ENCODE measurements around the gene C16orf92. TPM values are rescaled to one million over a fixed set of nuclear protein-coding genes. Genes with fewer than 3 reads are reported as not detected.

Gene C16orf92
- total RNA-seq, 1 experiment from 2014 or later = not detected

- BruUV-seq (replicated peaks) = no TSS peak
- Mint-ChIP-seq H3K36me3 (ENCODE audit: insufficient read depth, unreplicated experiment) (peaks cover 45% of the 10 kb centered on the region), H3K4me1 (ENCODE audit: insufficient read depth, unreplicated experiment) (peaks cover 25% of the 10 kb centered on the region), H3K27me3 (ENCODE audit: insufficient read depth, unreplicated experiment) (no peaks in the 10 kb centered on the region), H3K27ac (ENCODE audit: low read depth, unreplicated experiment) (peak overlapping the region; percentile 95), H3K4me3 (ENCODE audit: unreplicated experiment) (peak overlapping the region; percentile 97), H3K9me3 (ENCODE audit: unreplicated experiment) (no peaks in the 10 kb centered on the region)
- no peak for DNase-seq (ENCODE audit: unreplicated experiment)
- intact Hi-C loops (cut with micrococcal nuclease) = loop anchor here (1.0 kb wide), 1 partner anchor 11 kb away; a partner anchor contains a TSS
- ChIA-PET POLR2A (interaction anchor here (0.7 to 6.7 kb wide), 17 partner anchors 9 to 683 kb away, joined by 3 to 173 read pairs (median 8); partner anchors contain the start of genes FBRS, MAPK3, MVP and PPP4C), CTCF (interaction anchor here (0.6 to 0.7 kb wide), 4 partner anchors 82 to 1575 kb away, joined by 3 to 4 read pairs (median 3); no protein-coding TSS in a partner anchor)
- no peak for TF ChIP-seq CTCF (IDR thresholded peaks at IDR 0.05; ENCODE audit: unreplicated experiment)
These were observed 41.7 kb downstream of the C16orf92 start for GRCh38 chr16:30064729-30065101.

GRCh38 chr16:30065102-30065942 lies 42.3 kb downstream of the C16orf92 start, which contains the start of gene ALDOA:
Gene ALDOA, plus strand, starts transcription at chr16:30065760. Its CDS starts 1,138 bp downstream, at chr16:30066898.
- TF ChIP-seq CTCF (IDR thresholded peaks at IDR 0.05; ENCODE audit: unreplicated experiment) = no peak
- DNase-seq (ENCODE audit: unreplicated experiment) = peak; percentile 99
- Mint-ChIP-seq H3K27ac (ENCODE audit: low read depth, unreplicated experiment) (peak within 1 kb of the TSS; percentile 95), H3K4me3 (ENCODE audit: unreplicated experiment) (peak within 1 kb of the TSS; percentile 97), H3K9me3 (ENCODE audit: unreplicated experiment) (no peaks in the 10 kb centered on the region), H3K36me3 (ENCODE audit: insufficient read depth, unreplicated experiment) (peaks cover 51% of the 10 kb centered on the region), H3K27me3 (ENCODE audit: insufficient read depth, unreplicated experiment) (no peaks in the 10 kb centered on the region), H3K4me1 (ENCODE audit: insufficient read depth, unreplicated experiment) (peaks cover 25% of the 10 kb centered on the region)
- CTCF ChIA-PET = interaction anchor here (0.6 to 2.3 kb wide), 4 partner anchors 10 to 1576 kb away, joined by 3 to 9 read pairs (median 4); no protein-coding TSS in a partner anchor
- POLR2A ChIA-PET = interaction anchor here (0.6 to 6.7 kb wide), 38 partner anchors 10 to 1202 kb away, joined by 3 to 173 read pairs (median 4); partner anchors contain the start of genes CORO1A, FBRS, HIRIP3 and KIF22
- BruUV-seq (replicated peaks) = TSS peak; percentile 59
- intact Hi-C loops (cut with micrococcal nuclease) = loop anchor here (1.0 kb wide), 1 partner anchor 12 kb away; a partner anchor contains a TSS

- peak; percentile 62 for DNase-seq (ENCODE audit: unreplicated experiment)
- Mint-ChIP-seq H3K4me1 (ENCODE audit: insufficient read depth, unreplicated experiment) (peaks cover 19% of the 10 kb centered on the region), H3K27ac (ENCODE audit: low read depth, unreplicated experiment) (peak overlapping the region; percentile 95), H3K36me3 (ENCODE audit: insufficient read depth, unreplicated experiment) (peaks cover 51% of the 10 kb centered on the region), H3K27me3 (ENCODE audit: insufficient read depth, unreplicated experiment) (no peaks in the 10 kb centered on the region), H3K4me3 (ENCODE audit: unreplicated experiment) (peak overlapping the region; percentile 97), H3K9me3 (ENCODE audit: unreplicated experiment) (no peaks in the 10 kb centered on the region)
- BruUV-seq (replicated peaks) = TSS peak; percentile 45
- intact Hi-C loops (cut with micrococcal nuclease) = loop anchor here (1.0 kb wide), 2 partner anchors 10 to 13 kb away; a partner anchor contains a TSS
- POLR2A ChIA-PET = interaction anchor here (0.7 to 6.7 kb wide), 37 partner anchors 9 to 1462 kb away, joined by 3 to 173 read pairs (median 5); partner anchors contain the start of genes CORO1A, FBRS, HIRIP3 and KIF22
- no peak for TF ChIP-seq CTCF (IDR thresholded peaks at IDR 0.05; ENCODE audit: unreplicated experiment)
- CTCF ChIA-PET = interaction anchor here (0.7 to 2.3 kb wide), 3 partner anchors 11 to 73 kb away, joined by 3 to 9 read pairs (median 6); no protein-coding TSS in a partner anchor
These were observed 43.2 kb downstream of the C16orf92 start for GRCh38 chr16:30065943-30066760.
